ENCODE data around the gene LAMB4. TPM values are rescaled to one million over a fixed set of nuclear protein-coding genes. Genes with fewer than 3 reads are reported as not detected.

Gene LAMB4
- total RNA-seq, 1 donor from 2014 or later, result not detected

DNA sequence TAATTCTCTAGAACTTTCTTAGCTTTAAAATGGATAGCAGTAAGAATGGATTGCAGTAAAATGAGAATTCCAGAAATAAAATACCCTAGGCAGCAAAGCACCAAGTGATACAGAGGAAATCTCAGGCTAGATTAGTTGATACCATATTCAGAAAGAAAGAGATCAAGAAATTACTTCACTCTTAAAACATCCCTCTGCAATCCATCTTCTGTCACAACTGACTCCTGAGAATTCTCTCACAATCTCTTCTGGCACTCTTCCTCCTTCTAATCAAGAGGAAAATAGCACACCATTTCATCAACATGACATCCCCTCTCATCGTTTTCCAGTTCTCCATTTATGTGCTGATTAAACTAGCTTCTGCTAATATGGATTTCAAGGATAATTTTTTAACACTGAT lies 85.0 kb downstream of the LAMB4 start:
- H3K4me1 ChIP-seq, result no peaks in the 10 kb centered on the region
- DNase-seq, result no peak
- no peak overlapping the region for H3K4me3 ChIP-seq
- no peaks in the 10 kb centered on the region for H3K36me3 ChIP-seq
- intact Hi-C loops (cut with DNase I), result no loop called here
- H3K9me3 ChIP-seq, result no peaks in the 10 kb centered on the region
- TF ChIP-seq, protein P1, sequence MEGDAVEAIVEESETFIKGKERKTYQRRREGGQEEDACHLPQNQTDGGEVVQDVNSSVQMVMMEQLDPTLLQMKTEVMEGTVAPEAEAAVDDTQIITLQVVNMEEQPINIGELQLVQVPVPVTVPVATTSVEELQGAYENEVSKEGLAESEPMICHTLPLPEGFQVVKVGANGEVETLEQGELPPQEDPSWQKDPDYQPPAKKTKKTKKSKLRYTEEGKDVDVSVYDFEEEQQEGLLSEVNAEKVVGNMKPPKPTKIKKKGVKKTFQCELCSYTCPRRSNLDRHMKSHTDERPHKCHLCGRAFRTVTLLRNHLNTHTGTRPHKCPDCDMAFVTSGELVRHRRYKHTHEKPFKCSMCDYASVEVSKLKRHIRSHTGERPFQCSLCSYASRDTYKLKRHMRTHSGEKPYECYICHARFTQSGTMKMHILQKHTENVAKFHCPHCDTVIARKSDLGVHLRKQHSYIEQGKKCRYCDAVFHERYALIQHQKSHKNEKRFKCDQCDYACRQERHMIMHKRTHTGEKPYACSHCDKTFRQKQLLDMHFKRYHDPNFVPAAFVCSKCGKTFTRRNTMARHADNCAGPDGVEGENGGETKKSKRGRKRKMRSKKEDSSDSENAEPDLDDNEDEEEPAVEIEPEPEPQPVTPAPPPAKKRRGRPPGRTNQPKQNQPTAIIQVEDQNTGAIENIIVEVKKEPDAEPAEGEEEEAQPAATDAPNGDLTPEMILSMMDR (IDR thresholded peaks at IDR 0.05), result no peak
- H3K27me3 ChIP-seq, result no peaks in the 10 kb centered on the region
- no peak overlapping the region for H3K27ac ChIP-seq
- ATAC-seq, result no peak

DNA sequence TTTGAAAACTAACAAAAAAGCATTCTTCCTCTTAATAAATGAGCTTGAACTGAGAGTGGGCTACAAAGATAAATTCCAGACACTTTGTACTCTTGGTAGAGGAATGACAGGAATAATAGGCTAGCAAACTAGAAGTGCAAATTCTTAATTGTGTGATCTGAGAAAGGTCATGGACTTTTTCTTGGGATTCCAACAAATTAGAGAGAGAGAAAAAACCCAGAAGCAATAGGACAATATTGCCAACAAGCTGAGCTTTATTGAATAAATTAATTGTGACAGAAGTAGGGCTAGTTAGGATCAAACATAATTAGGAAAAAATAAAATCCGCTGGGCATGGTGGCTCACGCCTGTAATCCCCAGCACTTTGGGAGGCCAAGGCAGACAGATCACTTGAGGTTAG lies 85.8 kb downstream of the LAMB4 start:
- Histone ChIP-seq H3K4me1 (no peaks in the 10 kb centered on the region), H3K27me3 (no peaks in the 10 kb centered on the region), H3K9me3 (no peaks in the 10 kb centered on the region), H3K4me3 (no peak overlapping the region), H3K36me3 (no peaks in the 10 kb centered on the region), H3K27ac (no peak overlapping the region)
- DNase-seq (no peak), ATAC-seq (no peak)
- intact Hi-C loops (cut with DNase I), result no loop called here
- TF ChIP-seq, protein P1 (IDR thresholded peaks at IDR 0.05), result no peak

DNA sequence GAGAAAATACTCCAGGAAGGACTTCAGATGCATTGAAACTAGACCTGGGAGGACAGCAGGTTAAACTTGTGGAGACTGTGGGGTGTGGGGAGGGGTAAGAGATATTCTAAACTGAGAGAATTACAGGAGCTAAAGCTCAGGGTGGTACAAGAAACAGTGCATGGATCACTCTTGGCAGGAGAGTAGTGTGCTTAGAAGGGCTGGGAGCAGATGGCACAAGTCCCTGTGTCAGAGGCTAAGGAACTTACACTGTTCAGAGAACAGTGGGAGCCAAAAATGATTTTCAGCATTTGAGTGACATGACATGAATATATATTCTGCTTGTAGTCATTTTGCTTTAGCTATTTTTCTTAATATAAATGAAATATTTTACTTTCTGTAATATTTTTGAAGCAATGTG lies 91.2 kb downstream of the LAMB4 start:
- no peaks in the 10 kb centered on the region for H3K4me1 ChIP-seq
- H3K9me3 ChIP-seq, result no peaks in the 10 kb centered on the region
- H3K27me3 ChIP-seq, result no peaks in the 10 kb centered on the region
- TF ChIP-seq, protein P1 (IDR thresholded peaks at IDR 0.05), result no peak
- H3K27ac ChIP-seq, result no peak overlapping the region
- no peak overlapping the region for H3K4me3 ChIP-seq
- ATAC-seq (no peak), DNase-seq (no peak)
- no peaks in the 10 kb centered on the region for H3K36me3 ChIP-seq
- intact Hi-C loops (cut with DNase I), result no loop called here

DNA sequence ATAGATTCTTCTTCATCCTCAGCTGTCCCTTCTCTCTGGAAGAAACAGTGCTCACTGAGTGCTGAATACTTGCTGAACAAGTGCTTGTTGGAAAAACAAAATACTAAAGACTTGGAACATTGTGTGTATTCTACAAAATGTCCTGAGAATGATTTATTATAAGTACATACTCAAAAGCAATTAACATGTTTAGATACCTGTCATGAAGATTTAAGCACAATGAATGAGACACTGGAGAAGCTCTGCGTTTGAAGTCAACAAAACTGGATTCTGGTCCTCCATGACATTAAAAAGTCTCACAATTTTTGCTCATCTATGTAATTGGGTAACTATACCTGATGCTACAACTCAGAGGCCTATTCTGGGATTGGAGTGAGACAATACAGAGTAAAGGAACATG lies 92.4 kb downstream of the LAMB4 start:
- DNase-seq, result no peak
- TF ChIP-seq, protein P1 (IDR thresholded peaks at IDR 0.05), result no peak
- no peak for ATAC-seq
- Histone ChIP-seq H3K4me3 (no peak overlapping the region), H3K4me1 (no peaks in the 10 kb centered on the region), H3K27ac (no peak overlapping the region), H3K36me3 (no peaks in the 10 kb centered on the region), H3K9me3 (no peaks in the 10 kb centered on the region), H3K27me3 (no peaks in the 10 kb centered on the region)
- intact Hi-C loops (cut with DNase I), result no loop called here

DNA sequence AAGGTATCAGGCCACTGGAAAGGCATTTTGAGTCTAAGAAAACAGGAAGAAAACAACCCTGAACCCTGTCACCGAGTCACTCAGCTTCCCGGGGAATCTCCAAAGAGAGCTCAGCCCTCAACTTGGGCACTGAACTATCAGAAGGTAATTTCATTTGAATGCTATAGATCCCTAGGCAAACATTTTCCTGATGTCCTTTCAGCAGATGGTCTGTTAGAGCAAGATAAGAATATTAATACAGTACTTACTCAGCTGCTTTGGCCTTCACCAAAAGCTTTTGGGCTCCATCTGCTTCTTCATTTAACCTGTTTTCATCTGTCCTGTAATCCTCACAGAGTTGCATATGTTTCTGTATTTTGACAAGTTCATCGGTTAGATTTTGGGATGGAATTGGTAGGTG lies 93.0 kb downstream of the LAMB4 start:
- no peaks in the 10 kb centered on the region for H3K9me3 ChIP-seq
- H3K27me3 ChIP-seq, result no peaks in the 10 kb centered on the region
- no peak overlapping the region for H3K27ac ChIP-seq
- intact Hi-C loops (cut with DNase I), result no loop called here
- H3K4me3 ChIP-seq, result no peak overlapping the region
- TF ChIP-seq, protein P1 (IDR thresholded peaks at IDR 0.05), result no peak
- ATAC-seq (no peak), DNase-seq (no peak)
- no peaks in the 10 kb centered on the region for H3K4me1 ChIP-seq
- H3K36me3 ChIP-seq, result no peaks in the 10 kb centered on the region

DNA sequence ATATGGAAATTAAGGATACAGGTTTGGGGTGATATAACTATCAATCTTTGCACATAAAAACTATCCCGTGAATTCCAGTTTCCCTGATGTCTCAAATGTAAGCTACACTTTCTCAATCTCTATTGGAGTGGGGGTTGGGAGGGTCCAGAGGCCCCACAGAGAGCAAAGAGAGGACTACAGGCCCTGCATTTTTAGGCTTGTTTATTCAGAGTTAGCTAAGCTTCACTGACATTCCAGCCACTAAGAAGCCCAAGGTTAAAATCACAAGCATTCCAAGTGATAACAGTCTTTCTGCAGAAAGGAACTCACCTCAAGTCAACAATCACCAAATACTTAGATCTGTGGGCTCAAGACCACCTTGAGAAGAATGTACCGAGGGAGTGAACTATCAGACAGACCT lies 95.6 kb downstream of the LAMB4 start:
- Histone ChIP-seq H3K4me1 (no peaks in the 10 kb centered on the region), H3K4me3 (no peak overlapping the region), H3K36me3 (no peaks in the 10 kb centered on the region), H3K9me3 (no peaks in the 10 kb centered on the region), H3K27ac (no peak overlapping the region), H3K27me3 (no peaks in the 10 kb centered on the region)
- intact Hi-C loops (cut with DNase I), result no loop called here
- DNase-seq, result no peak
- TF ChIP-seq, protein P1 (IDR thresholded peaks at IDR 0.05), result no peak
- no peak for ATAC-seq
